Suppressor macrophage treated with lipopolysaccharide for 1 hour (primary cell): ENCODE measurements around the gene AGO1.
A peak's percentile ranks its signal among the peaks of the same experiment; 100 is the strongest.
"Not testable (repeated sequence)": the region's sequence is repeated elsewhere in the genome, so short reads cannot be mapped to it uniquely, and the experiment has no call there.

Experiments
- DNase-seq, 3 donors: peaks; one replicate each; pipeline ENCODE4 v3.0.0-alpha.2; 2020 to 2022

The AGO1 gene

DNA sequence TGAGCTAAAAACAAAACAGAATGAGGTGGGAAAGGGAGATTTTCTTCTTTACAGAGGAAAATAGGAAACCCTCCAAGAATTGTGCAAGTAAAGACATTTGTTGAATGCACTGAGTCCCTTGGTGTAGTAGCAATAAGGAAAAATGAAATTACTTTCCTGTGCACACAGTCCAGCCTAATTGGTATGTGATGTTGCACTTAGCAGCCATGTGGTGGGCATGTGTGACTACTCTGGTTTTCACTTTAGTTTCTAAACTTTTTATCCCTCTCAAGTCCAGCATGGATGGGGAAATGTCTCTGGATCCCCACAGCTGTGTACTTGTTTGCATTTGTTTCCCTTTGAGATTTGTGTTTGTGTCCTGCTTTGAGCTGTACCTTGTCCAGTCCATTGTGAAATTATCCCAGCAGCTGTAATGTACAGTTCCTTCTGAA is 40.8 kb downstream of the AGO1 start:
- no peak for DNase-seq

GRCh38 chr1:35924838-35925237 is 41.8 kb downstream of the AGO1 start:
- DNase-seq, result no peak

DNA sequence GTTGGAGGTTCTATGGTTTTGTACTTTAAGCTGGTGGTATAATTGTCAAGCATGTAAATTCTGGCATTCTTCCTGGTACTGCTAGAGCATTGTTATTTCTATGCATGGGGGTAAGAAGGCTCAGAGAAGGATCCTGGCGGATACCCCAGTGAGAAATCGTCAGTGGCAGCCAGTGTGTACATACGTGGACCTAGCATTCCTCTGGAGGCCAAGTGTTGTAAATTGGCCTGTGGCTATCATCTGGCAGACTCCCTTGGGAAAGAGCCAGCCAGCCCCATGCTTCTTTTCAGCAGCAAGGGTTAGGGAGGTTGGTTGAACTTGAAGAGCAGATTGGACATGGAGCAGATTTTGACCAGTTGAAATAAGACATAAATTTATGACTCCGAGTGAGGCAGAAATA is 42.7 kb downstream of the AGO1 start:
- DNase-seq, result no peak

GRCh38 chr1:35927472-35927871 is 44.5 kb downstream of the AGO1 start:
- no peak for DNase-seq

GRCh38 chr1:35929730-35930592 is 47.0 kb downstream of the AGO1 start:
- DNase-seq, result peak in 1 of 3 donors; percentile 81

DNA sequence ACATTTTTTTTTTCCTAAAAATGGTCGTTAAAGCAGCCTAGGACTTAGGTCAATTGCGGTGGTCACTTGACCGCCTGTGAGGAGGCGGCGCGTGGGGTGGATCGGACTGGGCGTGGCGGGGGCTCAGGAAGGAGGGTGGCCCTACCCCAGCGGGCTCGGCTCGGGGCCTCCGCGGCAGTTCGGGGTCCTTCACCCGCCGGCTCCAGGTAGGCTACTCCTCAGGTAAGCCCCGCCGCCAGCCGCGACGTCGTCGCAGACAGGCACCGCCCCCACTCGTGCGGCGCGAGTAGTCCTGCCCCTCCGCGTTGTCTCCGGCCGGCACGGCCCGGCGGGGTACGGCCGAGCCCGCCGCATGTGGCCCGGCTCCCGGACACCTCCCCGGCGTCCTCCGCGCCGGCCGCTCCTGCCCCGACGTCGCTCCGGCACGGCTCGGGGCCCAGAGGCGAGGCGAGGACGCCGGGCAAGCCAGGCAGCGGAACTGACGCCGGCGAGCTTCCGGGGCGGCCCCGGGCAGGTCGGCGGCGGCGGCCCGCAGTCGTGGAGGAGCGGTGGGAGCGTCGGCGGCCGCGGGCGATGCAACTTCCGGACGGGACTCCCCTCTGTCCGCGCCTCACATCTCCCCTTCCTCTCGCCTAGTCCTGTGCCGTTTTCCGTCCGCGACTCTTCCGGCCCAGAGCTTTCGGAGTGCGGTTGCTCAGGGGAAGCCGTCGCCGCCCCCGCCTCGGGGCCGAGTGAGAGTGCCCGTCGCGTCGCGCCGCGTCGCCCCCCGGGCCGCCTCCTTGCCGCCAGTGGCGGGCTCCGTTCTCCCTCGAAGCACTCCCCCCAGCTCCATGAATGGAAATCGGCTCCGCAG is 47.8 kb downstream of the AGO1 start, which contains the start of gene AGO3:
Gene AGO3, plus strand, starts transcription at position 513 of the 853 bp plus-strand sequence. Its CDS starts 322 bp downstream, at position 835.
- DNase-seq, result peak; percentile 94 to 96 (median 94)

- DNase-seq, result peak; percentile 12 to 26 (median 21)
Observed at GRCh38 chr1:35931446-35932157, 48.6 kb downstream of the AGO1 start.

GRCh38 chr1:35932158-35932636 is 49.2 kb downstream of the AGO1 start:
- DNase-seq, result no peak

DNA sequence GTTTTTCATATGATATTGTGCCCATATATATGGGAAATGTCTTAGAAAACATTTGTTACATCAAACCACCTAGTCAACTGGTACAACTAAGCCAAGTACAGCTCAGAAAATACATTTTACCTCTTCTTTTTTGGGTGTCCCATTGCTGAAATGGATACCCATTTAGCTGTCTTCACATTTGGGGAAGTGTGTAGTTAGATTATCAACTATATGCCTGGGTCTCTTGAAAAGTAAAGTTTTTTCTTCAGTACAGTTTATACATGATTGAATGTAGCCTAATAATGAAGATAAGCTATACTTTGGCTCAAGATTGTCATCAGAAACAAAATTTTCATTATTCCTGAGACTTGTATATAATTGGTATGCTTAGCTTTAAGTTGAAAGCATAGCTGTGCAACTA is 49.9 kb downstream of the AGO1 start:
- peak in 1 of 3 donors; percentile 6 for DNase-seq

- no peak for DNase-seq
Observed at GRCh38 chr1:35935442-35936388, 52.7 kb downstream of the AGO1 start.

DNA sequence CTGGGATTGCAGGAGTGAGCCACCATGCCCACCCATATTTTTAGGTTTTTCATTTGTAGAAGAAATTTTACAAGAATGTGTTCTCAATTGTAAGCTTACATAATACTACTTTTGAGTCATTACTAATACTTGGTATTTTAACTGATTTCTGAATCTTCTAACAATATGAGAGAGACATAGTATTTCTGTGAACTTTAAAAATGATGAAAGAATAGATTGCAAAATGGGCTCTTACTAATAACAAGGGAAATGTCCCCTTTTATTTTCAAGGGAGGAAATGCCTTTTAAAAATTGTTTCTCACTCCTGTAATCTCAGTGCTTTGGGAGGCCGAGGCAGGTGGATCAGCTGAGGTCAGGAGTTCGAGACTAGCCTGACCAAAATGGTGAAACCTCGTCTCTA is 53.8 kb downstream of the AGO1 start:
- peak; percentile 20 to 82 (median 75) for DNase-seq

- DNase-seq, result no peak
Observed at GRCh38 chr1:35939484-35939883, 56.5 kb downstream of the AGO1 start.

DNA sequence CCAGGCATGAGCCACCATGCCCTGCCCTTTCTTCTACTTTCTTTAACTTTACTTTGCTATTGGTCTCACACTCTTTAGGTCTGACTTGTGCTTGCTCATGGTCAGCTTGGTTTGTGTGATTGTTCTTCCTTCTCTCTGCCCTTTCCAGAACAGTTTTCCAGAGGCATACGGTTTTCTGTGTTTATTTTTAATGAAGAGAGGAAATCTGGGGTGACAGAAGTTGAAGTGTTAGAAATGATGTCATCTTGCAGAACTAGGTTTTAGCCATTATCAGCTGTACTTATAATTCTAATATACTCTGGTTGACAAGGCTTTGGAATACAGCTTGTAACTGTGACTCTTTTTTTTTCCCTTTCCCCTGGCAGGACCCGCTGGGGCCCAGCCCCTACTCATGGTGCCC is 62.3 kb downstream of the AGO1 start:
- DNase-seq, result no peak

- DNase-seq, result no peak
Observed at GRCh38 chr1:35947547-35947946, 64.5 kb downstream of the AGO1 start.

DNA sequence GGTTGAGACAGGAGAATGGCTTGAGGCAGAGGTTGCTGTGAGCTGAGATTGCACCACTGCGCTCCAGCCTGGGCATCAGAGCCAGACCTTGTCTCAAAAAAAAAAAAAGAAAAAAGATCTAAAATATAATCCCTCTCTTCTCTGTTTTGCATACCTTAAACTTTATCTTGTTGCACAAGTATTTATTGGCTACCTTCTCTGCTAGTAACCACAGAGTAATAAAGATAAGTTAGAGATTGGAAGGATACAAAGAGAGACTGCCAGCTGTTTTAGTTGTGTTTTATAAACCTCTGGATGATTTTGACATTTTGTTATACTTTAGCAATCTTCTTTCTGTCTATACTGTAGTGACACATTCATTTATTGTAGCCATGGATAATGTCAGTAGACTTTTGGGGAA is 75.5 kb downstream of the AGO1 start:
- no peak for DNase-seq

DNA sequence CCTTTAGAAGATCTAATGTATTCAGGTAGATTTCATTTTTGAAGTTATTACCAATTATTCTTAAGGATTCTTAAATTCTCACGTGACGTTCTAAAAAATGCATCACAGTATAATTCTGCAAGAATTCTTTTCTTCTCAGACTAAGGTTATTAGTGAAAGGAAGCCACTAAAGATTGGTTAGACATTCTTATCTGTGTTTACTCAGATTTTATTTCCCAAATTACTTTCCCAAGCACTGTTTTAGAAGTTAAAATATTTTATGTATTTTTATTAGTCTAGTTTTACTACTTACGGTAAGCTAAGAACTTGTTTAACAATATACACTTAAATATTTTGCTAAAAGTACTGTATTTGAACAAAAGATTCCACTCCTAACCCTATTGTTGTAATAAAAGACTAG is 76.3 kb downstream of the AGO1 start:
- DNase-seq, result no peak

DNA sequence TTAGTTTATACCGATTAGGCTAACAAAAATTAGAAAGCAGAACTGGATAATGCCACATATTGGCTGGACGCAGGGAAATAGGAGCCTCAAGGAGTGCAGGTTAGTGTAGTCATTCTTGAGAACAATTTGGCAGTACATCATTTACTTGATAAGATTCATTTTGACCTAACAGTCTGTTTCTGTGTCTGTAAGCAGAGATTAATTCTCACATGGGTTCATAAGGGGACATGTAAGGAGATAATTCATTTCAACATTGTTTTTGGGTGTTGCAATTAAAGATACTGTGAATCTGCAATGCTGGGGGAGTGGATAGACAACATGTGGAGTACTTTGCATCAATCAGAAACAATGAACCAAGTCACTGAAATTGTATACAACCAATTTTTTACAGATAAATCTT is 79.9 kb downstream of the AGO1 start:
- DNase-seq, result no peak

DNA sequence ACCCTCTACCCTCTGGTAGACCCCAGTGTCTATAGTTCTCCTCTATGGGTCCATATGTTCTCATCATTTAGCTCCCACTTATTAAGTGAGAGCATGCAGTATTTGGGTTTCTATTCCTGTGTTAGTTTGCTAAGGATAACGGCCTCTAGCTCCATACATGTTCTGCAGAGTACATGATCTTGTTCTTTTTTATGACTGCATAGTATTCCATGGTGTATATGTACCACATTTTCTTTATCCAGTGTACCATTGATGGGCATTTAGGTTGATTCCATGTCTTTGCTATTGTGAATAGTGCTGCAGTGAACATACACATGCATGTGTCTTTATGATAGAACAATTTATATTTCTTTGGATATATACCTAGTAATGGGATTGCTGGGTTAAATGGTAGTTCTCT is 81.3 kb downstream of the AGO1 start:
- not testable (repeated sequence) for DNase-seq

DNA sequence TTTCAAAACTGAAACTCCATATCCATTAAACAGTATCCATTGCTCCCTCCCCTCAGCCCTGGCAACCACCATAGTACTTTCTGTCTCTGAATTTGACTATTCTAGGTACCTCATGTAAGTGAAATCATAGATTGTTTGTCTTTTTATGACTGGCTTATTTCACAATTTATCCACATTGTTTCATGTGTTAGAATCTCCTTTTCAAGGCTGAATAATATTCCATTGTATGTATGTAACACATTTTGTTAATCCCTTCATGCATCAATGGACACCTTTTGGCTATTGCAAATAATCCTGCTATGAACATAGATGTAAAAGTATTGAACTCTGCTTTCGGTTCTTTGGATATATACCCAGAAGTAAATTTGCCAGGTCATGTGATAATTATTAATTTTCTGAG is 85.4 kb downstream of the AGO1 start:
- DNase-seq, result no peak

DNA sequence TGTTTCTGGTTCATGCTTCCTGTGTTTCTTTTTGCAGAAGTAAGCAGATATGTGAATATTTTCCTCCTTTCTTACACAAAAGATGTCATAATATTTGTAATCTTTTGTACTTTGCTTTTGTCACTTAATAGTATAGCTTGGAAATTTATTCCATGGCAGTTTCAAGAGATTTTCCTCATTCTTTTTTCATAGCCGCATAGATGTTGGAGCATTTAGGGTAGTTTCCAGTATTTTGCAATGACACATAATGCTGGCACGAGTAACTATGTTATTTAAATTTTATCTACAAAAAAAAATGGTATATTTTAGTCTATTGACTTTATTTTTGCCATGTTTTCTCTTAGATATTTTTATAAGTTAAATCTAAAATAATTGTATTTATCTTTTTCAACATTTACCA is 88.6 kb downstream of the AGO1 start:
- peak; percentile 5 to 31 (median 22) for DNase-seq

- not testable (repeated sequence) for DNase-seq
Observed at GRCh38 chr1:35972631-35973030, 89.6 kb downstream of the AGO1 start.

DNA sequence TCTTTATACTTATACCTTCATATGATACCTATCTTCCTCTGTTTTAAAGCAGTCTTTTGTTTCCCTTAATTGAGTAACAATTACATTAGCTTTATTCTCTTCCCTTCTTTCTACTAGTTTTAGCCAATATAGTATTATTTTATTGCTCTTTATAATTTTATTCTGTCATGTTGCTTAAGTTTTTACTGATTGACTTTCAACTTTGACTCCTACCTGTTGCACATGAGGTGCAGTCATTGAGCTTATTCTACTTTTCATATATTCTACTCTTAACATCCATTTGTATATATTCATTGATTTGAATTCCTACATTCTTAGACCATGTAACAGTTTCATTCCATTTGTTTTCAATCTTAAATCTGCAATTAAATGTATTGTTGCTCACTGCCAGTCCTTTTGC is 97.1 kb downstream of the AGO1 start:
- no peak for DNase-seq
